ENCODE results near the gene CDHR4.
A peak's percentile ranks its signal among the peaks of the same experiment; 100 is the strongest.

Gene CDHR4

GRCh38 chr3:49802719-49803464 lies 3.2 kb upstream of the CDHR4 start, which contains the start of gene INKA1:
TSS of gene INKA1 (plus strand) at chr3:49803261. CDS start at chr3:49803393, 132 bp downstream.
- H3K27me3 ChIP-seq (ENCODE audit: control insufficient read depth, insufficient read depth, low read length), result no peaks in the 10 kb centered on the region; the same call in 1 of the 2 replicates
- peaks cover 13% of the 10 kb centered on the region for H3K4me1 ChIP-seq (ENCODE audit: control insufficient read depth, insufficient read depth, low read length)
- H3K27ac ChIP-seq (ENCODE audit: low read length), result no peak within 1 kb of the TSS
- H3K9me3 ChIP-seq (ENCODE audit: control insufficient read depth, insufficient read depth, low read length), result no peaks in the 10 kb centered on the region
- peak within 1 kb of the TSS; percentile 42 for H3K4me3 ChIP-seq (ENCODE audit: low read length)
- peak; percentile 81 for DNase-seq (ENCODE audit: low read depth, low spot score)
- H3K36me3 ChIP-seq (ENCODE audit: control insufficient read depth, insufficient read depth, low read length), result no peaks in the 10 kb centered on the region
- no CpG with 5 or more reads among the region's 71 CpGs for WGBS (ENCODE audit: insufficient coverage, insufficient read length)

DNA sequence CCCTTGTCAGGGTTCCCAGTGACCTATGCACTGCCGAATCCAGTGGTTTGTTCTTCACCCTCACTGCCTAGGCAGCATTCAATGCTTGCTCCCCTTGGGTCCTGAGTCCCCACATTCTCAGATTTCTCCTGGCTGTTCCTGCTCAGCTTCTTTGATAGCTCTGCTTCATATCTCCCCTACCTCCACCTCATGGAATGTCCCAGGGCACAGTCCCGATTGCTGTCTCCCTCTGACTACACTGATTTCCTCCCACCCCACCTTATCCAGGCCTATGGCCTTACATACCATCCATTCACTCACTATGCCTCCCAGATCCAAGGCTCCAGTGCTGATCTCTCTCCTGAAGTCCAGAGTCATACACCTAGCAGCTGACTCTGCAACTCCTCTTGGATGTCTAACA lies 1.5 kb upstream of the CDHR4 start:
- no peak for DNase-seq (ENCODE audit: low read depth, low spot score)
- peaks cover 10% of the 10 kb centered on the region for H3K4me1 ChIP-seq (ENCODE audit: control insufficient read depth, insufficient read depth, low read length)
- H3K36me3 ChIP-seq (ENCODE audit: control insufficient read depth, insufficient read depth, low read length), result no peaks in the 10 kb centered on the region
- WGBS (ENCODE audit: insufficient coverage, insufficient read length), result no CpG with 5 or more reads among the region's 2 CpGs
- H3K27me3 ChIP-seq (ENCODE audit: control insufficient read depth, insufficient read depth, low read length), result no peaks in the 10 kb centered on the region; the same call in 1 of the 2 replicates
- H3K9me3 ChIP-seq (ENCODE audit: control insufficient read depth, insufficient read depth, low read length), result no peaks in the 10 kb centered on the region
- no peak overlapping the region for H3K4me3 ChIP-seq (ENCODE audit: low read length)
- H3K27ac ChIP-seq (ENCODE audit: low read length), result no peak overlapping the region

DNA sequence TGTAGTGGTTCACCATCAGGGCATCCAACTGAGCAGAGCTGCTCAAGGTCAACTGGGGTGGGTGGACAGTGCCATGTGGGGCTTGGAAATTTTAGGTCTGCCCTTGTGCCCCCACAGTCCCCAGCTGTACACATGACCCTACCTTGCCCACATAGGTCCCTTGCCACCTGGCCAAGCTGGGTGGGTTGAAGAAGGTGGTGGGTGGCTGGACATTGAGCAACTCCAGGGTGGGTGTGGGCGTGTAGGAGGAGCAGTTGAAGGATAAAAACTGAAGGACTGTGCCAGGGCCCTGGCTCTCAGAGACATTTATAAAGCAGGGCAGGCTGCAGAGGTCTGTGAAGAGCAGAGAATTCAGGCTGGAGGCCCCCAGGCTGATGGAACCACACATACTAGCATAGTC lies 568 bp downstream of the CDHR4 start:
- Histone ChIP-seq H3K4me3 (ENCODE audit: low read length) (no peak overlapping the region), H3K27ac (ENCODE audit: low read length) (no peak overlapping the region), H3K36me3 (ENCODE audit: control insufficient read depth, insufficient read depth, low read length) (no peaks in the 10 kb centered on the region), H3K27me3 (ENCODE audit: control insufficient read depth, insufficient read depth, low read length) (no peaks in the 10 kb centered on the region), H3K9me3 (ENCODE audit: control insufficient read depth, insufficient read depth, low read length) (no peaks in the 10 kb centered on the region), H3K4me1 (ENCODE audit: control insufficient read depth, insufficient read depth, low read length) (peaks cover 4% of the 10 kb centered on the region)
- WGBS (ENCODE audit: insufficient coverage, insufficient read length), result no CpG with 5 or more reads among the region's 1 CpG
- no peak for DNase-seq (ENCODE audit: low read depth, low spot score)

- no peak for DNase-seq (ENCODE audit: low read depth, low spot score)
- no peaks in the 10 kb centered on the region for H3K4me1 ChIP-seq (ENCODE audit: control insufficient read depth, insufficient read depth, low read length)
- no CpG with 5 or more reads among the region's 24 CpGs for WGBS (ENCODE audit: insufficient coverage, insufficient read length)
These were observed 4.5 kb downstream of the CDHR4 start for GRCh38 chr3:49794926-49795905.

GRCh38 chr3:49794431-49794830 lies 5.2 kb downstream of the CDHR4 start:
- no peaks in the 10 kb centered on the region for H3K27me3 ChIP-seq (ENCODE audit: control insufficient read depth, insufficient read depth, low read length)
- no peaks in the 10 kb centered on the region for H3K36me3 ChIP-seq (ENCODE audit: control insufficient read depth, insufficient read depth, low read length)
- DNase-seq (ENCODE audit: low read depth, low spot score), result no peak
- WGBS (ENCODE audit: insufficient coverage, insufficient read length), result no CpG with 5 or more reads among the region's 4 CpGs
- H3K4me3 ChIP-seq (ENCODE audit: low read length), result no peak overlapping the region
- H3K27ac ChIP-seq (ENCODE audit: low read length), result no peak overlapping the region
- no peaks in the 10 kb centered on the region for H3K9me3 ChIP-seq (ENCODE audit: control insufficient read depth, insufficient read depth, low read length)
- no peaks in the 10 kb centered on the region for H3K4me1 ChIP-seq (ENCODE audit: control insufficient read depth, insufficient read depth, low read length)

More at GRCh38 chr3:49794926-49795905, 4.5 kb downstream of the CDHR4 start:
- Histone ChIP-seq H3K27me3 (ENCODE audit: control insufficient read depth, insufficient read depth, low read length) (no peaks in the 10 kb centered on the region), H3K27ac (ENCODE audit: low read length) (no peak overlapping the region), H3K36me3 (ENCODE audit: control insufficient read depth, insufficient read depth, low read length) (no peaks in the 10 kb centered on the region), H3K4me3 (ENCODE audit: low read length) (no peak overlapping the region), H3K9me3 (ENCODE audit: control insufficient read depth, insufficient read depth, low read length) (no peaks in the 10 kb centered on the region)

- no CpG with 5 or more reads among the region's 13 CpGs for WGBS (ENCODE audit: insufficient coverage, insufficient read length)
These were observed 6.1 kb downstream of the CDHR4 start for GRCh38 chr3:49793486-49794085.

DNA sequence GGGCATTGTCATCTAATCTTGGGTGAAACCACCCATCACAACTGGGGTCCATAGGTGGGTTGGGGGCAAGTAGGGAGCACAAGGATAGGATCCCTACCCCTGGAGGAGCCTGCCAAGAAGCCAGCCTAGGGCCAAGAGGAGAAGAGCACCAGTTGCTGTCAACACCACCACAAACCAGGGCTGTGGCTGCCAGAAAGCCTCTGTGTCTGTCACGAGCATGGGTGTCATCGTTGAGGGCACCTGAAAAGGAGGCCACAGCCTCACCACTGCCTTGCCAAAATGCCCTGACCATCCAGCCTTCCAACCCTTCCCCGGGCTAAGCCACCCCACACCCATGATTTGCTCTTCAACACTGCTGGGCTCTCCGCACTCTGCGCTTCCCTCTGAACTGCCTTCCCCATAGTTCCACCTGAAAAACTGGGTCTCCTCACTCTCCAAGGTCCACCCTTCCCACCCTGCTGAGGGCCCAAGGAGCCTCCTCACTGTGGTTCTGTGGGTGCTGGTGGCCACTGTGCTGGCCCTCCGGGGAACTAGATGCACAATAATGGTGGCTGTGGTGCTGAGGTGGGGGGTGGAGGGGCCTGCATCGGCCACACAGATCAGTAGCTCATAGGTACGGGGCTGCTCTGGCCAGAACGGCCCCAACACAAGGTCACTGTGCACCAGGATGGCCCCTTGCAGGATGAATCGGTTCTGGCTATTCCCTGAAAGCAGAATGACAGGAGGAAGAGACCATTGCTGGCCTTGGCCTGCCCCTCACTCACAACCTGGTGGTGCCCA lies 7.1 kb downstream of the CDHR4 start:
- Histone ChIP-seq H3K36me3 (ENCODE audit: control insufficient read depth, insufficient read depth, low read length) (no peaks in the 10 kb centered on the region), H3K9me3 (ENCODE audit: control insufficient read depth, insufficient read depth, low read length) (no peaks in the 10 kb centered on the region), H3K27me3 (ENCODE audit: control insufficient read depth, insufficient read depth, low read length) (no peaks in the 10 kb centered on the region), H3K4me3 (ENCODE audit: low read length) (no peak overlapping the region), H3K27ac (ENCODE audit: low read length) (no peak overlapping the region), H3K4me1 (ENCODE audit: control insufficient read depth, insufficient read depth, low read length) (no peaks in the 10 kb centered on the region)
- no peak for DNase-seq (ENCODE audit: low read depth, low spot score)
- WGBS (ENCODE audit: insufficient coverage, insufficient read length), result no CpG with 5 or more reads among the region's 10 CpGs

More at GRCh38 chr3:49793486-49794085, 6.1 kb downstream of the CDHR4 start:
- H3K27me3 ChIP-seq (ENCODE audit: control insufficient read depth, insufficient read depth, low read length), result no peaks in the 10 kb centered on the region
- DNase-seq (ENCODE audit: low read depth, low spot score), result no peak
- H3K4me3 ChIP-seq (ENCODE audit: low read length), result no peak overlapping the region
- no peaks in the 10 kb centered on the region for H3K4me1 ChIP-seq (ENCODE audit: control insufficient read depth, insufficient read depth, low read length)
- no peak overlapping the region for H3K27ac ChIP-seq (ENCODE audit: low read length)
- no peaks in the 10 kb centered on the region for H3K36me3 ChIP-seq (ENCODE audit: control insufficient read depth, insufficient read depth, low read length)
- H3K9me3 ChIP-seq (ENCODE audit: control insufficient read depth, insufficient read depth, low read length), result no peaks in the 10 kb centered on the region

GRCh38 chr3:49791571-49791970 lies 8.1 kb downstream of the CDHR4 start:
- H3K36me3 ChIP-seq (ENCODE audit: control insufficient read depth, insufficient read depth, low read length), result no peaks in the 10 kb centered on the region
- H3K4me1 ChIP-seq (ENCODE audit: control insufficient read depth, insufficient read depth, low read length), result peaks cover 3% of the 10 kb centered on the region
- no peak overlapping the region for H3K4me3 ChIP-seq (ENCODE audit: low read length)
- no peaks in the 10 kb centered on the region for H3K9me3 ChIP-seq (ENCODE audit: control insufficient read depth, insufficient read depth, low read length)
- no CpG with 5 or more reads among the region's 4 CpGs for WGBS (ENCODE audit: insufficient coverage, insufficient read length)
- no peak overlapping the region for H3K27ac ChIP-seq (ENCODE audit: low read length)
- no peak for DNase-seq (ENCODE audit: low read depth, low spot score)
- no peaks in the 10 kb centered on the region for H3K27me3 ChIP-seq (ENCODE audit: control insufficient read depth, insufficient read depth, low read length)

- no peaks in the 10 kb centered on the region for H3K9me3 ChIP-seq (ENCODE audit: control insufficient read depth, insufficient read depth, low read length)
- peaks cover 3% of the 10 kb centered on the region for H3K4me1 ChIP-seq (ENCODE audit: control insufficient read depth, insufficient read depth, low read length)
- no peaks in the 10 kb centered on the region for H3K36me3 ChIP-seq (ENCODE audit: control insufficient read depth, insufficient read depth, low read length)
- no peak overlapping the region for H3K4me3 ChIP-seq (ENCODE audit: low read length)
- H3K27me3 ChIP-seq (ENCODE audit: control insufficient read depth, insufficient read depth, low read length), result no peaks in the 10 kb centered on the region
- no peak for DNase-seq (ENCODE audit: low read depth, low spot score)
- H3K27ac ChIP-seq (ENCODE audit: low read length), result no peak overlapping the region
- WGBS (ENCODE audit: insufficient coverage, insufficient read length), result no CpG with 5 or more reads among the region's 9 CpGs
These were observed 8.9 kb downstream of the CDHR4 start for GRCh38 chr3:49790626-49791411.

All from iPS DF 6.9 (cell line).